ENCODE measurements around the gene THADA.
"Not testable (repeated sequence)": the region's sequence is repeated elsewhere in the genome, so short reads cannot be mapped to it uniquely, and the experiment has no call there.

The THADA gene

GRCh38 chr2:43313642-43314017 lies 282.2 kb downstream of the THADA start:
- no peak for DNase-seq

GRCh38 chr2:43312755-43313641 lies 282.8 kb downstream of the THADA start:
- no peak for DNase-seq

- DNase-seq = no peak
Measured at GRCh38 chr2:43311276-43311675, 284.6 kb downstream of the THADA start.

- DNase-seq = no peak
Measured at GRCh38 chr2:43309935-43310334, 285.9 kb downstream of the THADA start.

- DNase-seq = no peak
Measured at GRCh38 chr2:43307973-43308372, 287.9 kb downstream of the THADA start.

- no peak for DNase-seq
Measured at GRCh38 chr2:43307046-43307445, 288.8 kb downstream of the THADA start.

- DNase-seq = no peak
Measured at GRCh38 chr2:43306197-43306596, 289.6 kb downstream of the THADA start.

- no peak for DNase-seq
Measured at GRCh38 chr2:43305517-43305916, 290.3 kb downstream of the THADA start.

- no peak for DNase-seq
Measured at GRCh38 chr2:43305012-43305411, 290.8 kb downstream of the THADA start.

GRCh38 chr2:43303889-43304288 lies 291.9 kb downstream of the THADA start:
- no peak for DNase-seq

- no peak for DNase-seq
Measured at GRCh38 chr2:43302961-43303494, 292.8 kb downstream of the THADA start.

- DNase-seq = no peak
Measured at GRCh38 chr2:43302182-43302960, 293.5 kb downstream of the THADA start.

GRCh38 chr2:43300781-43301583 lies 294.9 kb downstream of the THADA start:
- DNase-seq = no peak

GRCh38 chr2:43300222-43300621 lies 295.6 kb downstream of the THADA start:
- no peak for DNase-seq

GRCh38 chr2:43298500-43298899 lies 297.3 kb downstream of the THADA start:
- DNase-seq = no peak

- DNase-seq = not testable (repeated sequence)
Measured at GRCh38 chr2:43297740-43298139, 298.1 kb downstream of the THADA start.

GRCh38 chr2:43294973-43295603 lies 300.8 kb downstream of the THADA start:
- DNase-seq = no peak

- DNase-seq = peak; percentile 49
Measured at GRCh38 chr2:43293744-43294695, 301.8 kb downstream of the THADA start.

- no peak for DNase-seq
Measured at GRCh38 chr2:43292851-43293743, 302.7 kb downstream of the THADA start.

- no peak for DNase-seq
Measured at GRCh38 chr2:43292297-43292696, 303.5 kb downstream of the THADA start.

Measured in stimulated activated CD8-positive, alpha-beta memory T cell treated with anti-CD3 and anti-CD28 coated beads, Interleukin-4, amount 100 ng/mL, for 48 hours (primary cell).